ENCODE results near the gene PYCR2.
"Not testable (repeated sequence)": the region's sequence is repeated elsewhere in the genome, so short reads cannot be mapped to it uniquely, and the experiment has no call there.

The PYCR2 gene

GRCh38 chr1:225923692-225924555 is at the start of gene PYCR2:
Gene PYCR2, minus strand, starts transcription at chr1:225924250. Its CDS starts 140 bp downstream, at chr1:225924110.
- DNase-seq, result peak; percentile 96

GRCh38 chr1:225973158-225973557 is 49.1 kb upstream of the PYCR2 start:
- DNase-seq, result no peak

DNA sequence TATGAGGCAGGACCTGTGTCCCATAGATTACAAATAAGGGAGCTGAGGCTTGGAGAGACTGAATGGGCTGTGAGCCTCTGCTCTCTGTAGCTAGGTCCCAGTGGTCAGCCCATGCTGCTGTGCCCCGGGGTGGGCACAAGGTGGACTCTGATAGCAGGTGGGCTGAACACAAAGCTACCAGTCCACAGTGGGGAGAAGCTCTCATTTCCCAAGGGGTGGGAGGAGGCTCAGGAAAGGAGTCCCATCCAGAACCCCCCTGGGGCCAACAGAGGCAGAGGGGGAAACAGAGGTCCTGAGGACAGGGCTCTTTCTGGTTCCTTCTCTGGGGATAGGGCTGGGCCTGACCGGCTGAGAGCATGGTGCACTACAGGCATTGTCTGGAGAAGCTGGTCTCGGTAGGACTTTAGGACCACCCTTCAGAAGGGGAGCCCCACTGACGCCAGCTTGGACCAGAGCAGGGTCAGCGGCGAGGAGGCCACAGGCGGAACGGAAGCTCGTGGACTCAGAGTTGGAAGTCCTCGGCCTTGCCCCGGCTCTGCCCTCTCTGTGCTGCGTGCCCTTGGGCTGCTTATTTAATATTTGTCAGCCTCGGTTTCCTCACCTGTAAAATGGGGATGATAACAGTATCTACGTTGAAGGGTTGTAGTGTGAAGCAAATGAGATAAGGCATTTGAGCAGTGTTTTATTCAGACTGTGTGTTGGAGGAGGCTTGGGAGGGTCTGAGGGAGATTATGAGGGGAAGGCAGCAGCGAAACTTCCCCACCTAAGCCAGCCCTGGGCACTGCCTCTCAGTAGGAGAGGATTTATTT is 48.5 kb upstream of the PYCR2 start:
- DNase-seq, result no peak

- DNase-seq, result not testable (repeated sequence)
These were observed 46.6 kb upstream of the PYCR2 start for GRCh38 chr1:225970592-225971157.

DNA sequence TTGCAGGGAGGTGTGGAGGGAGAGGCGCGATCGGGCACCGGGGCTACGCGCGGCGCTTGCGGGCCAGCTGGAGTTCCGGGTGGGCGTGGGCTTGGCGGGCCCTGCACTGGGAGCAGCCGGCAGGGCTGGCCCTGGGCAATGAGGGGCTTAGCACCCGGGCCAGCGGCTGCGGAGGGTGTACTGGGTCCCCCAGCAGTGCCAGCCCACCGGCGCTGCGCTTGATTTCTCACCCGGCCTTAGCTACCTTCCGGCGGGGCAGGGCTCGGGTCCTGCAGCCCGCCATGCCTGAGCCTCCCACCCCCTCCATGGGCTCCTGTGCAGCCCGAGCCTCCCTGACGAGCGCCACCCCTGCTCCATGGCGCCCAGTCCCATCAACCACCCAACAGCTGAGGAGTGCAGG is 45.7 kb upstream of the PYCR2 start:
- DNase-seq, result not testable (repeated sequence)

GRCh38 chr1:225965231-225965630 is 41.2 kb upstream of the PYCR2 start:
- DNase-seq, result no peak

DNA sequence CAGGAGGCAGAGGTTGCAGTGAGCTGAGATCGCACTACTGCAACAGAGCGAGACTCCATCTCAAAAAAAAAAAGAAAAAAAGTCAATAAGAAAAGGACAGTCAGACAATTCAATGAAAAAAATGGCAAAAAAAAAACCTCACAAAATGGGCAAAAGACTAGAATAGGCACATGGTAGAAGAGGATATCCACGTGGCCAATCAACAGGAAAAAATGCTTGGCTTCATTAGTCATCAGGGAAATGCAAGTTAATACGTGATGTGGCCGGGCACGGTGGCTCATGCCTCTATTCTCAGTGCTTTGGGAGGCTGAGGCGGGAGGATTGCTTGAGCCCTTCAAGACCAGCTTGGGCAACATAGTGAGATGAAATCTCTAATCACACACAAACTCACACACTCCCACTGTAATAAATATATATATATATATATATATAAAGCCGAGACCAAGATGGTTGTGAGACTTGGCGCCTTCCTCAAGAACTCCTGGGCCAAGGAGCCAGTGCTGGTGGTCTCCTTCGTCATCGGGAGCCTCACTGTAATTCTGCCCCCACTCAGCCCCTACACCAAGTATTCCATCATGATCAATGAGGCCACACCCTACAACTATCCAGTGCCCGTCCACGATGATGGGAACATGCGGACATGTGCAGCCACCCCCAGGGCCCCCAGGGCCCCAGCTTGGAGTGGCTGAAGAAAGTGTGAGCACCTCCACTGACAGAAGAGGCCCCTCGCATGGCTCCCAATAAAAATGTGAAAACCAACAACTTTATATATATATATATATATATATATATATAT is 39.9 kb upstream of the PYCR2 start:
- DNase-seq, result no peak

DNA sequence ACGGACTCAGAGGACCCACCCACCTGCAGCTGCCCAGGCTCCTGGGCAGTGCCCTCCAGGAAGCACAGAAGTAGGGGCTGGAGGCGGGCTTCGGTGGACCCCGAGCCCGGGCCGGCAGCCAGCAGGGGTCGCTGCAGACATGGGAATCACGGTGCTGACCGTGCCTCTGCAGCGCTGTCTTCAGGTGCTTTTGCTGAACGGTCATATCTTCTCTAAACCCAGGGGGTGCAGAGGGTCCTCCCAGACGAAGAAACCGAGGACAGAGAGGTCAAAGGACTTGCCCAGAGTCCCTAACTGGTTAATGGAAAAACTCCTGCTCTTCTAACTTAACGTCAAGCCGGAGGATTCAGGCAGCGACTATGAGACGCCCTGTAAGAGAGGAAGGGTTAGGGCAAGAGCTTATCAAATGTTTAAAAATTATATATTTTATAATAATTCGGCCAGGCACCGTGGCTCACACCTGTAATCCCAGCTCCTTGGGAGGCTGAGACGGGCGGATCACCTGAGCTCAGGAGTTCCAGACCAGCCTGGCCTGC is 38.5 kb upstream of the PYCR2 start:
- DNase-seq, result peak; percentile 49

DNA sequence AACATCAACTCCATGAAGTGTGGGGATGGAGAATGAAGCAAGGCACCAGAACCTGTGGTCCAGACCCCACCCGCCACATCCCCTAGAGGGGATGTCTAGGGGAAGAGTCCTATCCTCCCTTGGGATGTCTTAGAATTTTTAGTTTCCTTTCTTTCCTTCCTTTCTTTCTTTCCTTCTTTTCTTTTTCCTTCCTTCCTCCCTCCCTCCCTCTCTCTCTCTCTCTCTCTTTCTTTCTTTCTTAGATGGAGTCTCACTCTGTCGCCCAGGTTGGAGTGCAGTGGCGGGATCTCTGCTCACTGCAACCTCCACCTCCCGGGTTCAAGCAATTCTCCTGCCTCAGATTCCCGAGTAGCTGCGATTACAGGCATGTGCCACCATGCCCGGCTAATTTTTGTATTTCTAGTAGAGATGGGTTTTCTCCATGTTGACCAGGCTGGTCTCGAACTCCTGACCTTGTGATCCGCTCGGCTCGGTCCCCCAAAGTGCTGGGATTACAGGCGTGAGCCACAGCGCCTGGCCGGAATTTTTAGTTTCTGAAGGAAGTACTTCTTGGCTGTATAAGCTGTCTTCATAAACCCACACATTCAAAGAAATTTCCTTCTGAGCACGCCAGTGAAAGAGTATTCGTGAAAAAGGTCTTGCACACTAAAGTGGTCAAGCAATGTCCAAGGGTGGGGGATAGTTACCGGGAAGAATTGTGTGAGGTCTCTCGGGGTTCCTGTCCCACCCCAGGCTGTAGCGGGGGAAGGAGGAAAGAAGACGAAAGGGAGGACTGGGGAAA is 37.8 kb upstream of the PYCR2 start:
- no peak for DNase-seq

DNA sequence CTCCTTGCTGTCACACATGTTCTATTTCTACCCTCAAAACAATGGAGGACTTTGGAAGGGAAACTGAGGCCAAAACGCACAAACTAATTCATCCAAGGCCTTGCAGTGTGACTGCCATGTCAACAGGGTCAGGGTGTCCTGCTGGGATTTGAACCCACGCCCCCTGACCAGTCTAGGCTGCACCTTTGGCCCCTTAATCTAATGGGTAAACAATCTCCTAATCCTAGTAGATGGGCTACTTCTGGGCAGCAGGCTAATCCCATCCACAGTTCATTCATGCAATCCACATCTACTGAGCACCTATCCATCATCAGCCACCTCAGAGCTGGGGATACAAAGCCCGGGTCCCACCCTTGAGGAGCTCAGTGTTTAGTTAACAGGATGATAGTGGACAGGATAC is 34.0 kb upstream of the PYCR2 start:
- DNase-seq, result no peak

- DNase-seq, result no peak
These were observed 30.7 kb upstream of the PYCR2 start for GRCh38 chr1:225954753-225955152.

DNA sequence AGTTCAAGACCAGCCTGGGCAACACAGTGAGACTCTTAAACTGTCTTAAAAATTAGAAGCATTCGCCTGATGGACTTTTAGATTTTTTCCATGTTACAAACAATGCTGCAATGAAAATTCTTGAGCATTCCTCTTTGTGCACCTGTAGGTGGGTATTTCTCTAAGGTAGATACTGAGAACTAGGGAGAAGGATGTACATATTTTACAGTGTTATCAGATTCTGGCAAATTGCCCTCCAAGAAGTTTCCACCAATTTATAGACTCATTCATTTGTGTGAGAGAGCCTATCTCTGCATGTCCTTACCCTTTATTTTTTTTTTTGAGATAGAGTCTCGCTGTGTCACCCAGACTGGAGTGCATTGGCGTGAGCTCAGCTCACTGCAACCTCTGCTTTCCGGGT is 29.3 kb upstream of the PYCR2 start:
- no peak for DNase-seq

DNA sequence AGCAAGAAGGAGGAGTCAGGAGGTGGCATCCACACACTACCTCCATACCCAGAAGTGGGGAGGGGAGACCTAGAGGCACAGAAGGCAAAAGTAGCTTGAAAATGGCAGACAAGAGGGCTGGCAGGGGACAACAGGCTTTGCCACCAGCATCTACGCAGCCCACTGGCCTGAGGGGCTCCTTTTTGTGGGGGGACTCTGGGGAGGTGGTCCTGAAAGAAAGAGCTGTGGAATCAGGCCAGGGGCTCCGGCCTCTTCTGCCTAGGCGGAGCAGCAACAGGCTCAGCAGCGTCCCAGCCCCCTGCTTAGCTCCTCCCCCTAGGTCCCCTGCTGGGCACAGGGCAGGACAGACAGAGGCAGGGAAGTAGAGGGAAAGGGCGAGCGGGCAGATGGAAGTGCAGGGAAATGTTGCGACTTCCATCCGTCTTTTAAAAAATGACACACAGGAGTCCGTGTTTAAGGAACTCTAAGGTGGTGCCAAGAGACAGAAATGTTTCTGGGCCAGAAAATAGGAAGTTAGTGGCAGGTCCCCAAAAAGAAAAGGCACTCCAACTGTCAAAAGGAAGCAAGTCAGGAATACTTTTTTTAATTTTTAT is 27.0 kb upstream of the PYCR2 start:
- DNase-seq, result no peak

DNA sequence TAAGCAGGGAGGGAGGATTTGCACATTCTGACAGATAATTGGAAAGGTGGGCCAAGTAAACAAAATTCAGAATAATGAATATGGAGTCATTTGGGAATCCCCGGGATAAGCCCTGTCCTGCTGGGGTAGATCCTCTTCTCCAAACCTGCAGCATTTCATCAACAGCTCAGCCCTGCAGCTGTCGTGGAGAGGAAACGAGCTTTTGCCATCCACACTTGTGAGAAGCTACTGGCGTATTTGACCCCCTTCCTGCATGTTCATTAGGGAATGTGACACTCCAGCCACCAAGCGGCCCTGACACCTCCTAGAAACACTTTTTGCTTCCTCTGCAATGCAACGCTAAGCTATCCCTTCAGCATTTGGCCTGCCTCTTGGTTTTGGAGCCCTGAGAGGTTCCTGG is 25.0 kb upstream of the PYCR2 start:
- DNase-seq, result no peak

- no peak for DNase-seq
These were observed 22.8 kb upstream of the PYCR2 start for GRCh38 chr1:225946803-225947202.

- DNase-seq, result no peak
These were observed 22.1 kb upstream of the PYCR2 start for GRCh38 chr1:225946082-225946620.

DNA sequence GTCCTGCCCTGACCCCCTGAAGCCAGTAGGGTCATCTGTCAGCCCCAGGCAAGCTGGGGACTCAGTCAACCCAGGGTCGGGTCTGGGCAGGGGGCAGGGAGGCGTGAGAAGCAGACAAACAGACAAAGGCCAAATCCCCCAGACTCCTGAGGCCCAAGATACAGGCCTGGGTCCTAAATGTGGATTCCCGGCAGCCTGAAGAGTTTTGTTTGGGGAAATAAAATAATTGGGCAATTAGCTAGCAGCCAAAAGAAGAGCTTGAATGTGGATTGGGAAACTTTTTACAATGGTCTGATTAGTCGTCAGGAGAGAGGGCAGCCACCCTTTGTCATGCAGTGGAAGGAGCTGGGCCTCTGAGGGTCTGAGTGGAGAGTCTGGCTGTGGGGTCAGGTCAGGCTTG is 21.5 kb upstream of the PYCR2 start:
- no peak for DNase-seq

- no peak for DNase-seq
These were observed 20.9 kb upstream of the PYCR2 start for GRCh38 chr1:225944951-225945350.

- no peak for DNase-seq
These were observed 20.3 kb upstream of the PYCR2 start for GRCh38 chr1:225944387-225944786.

DNA sequence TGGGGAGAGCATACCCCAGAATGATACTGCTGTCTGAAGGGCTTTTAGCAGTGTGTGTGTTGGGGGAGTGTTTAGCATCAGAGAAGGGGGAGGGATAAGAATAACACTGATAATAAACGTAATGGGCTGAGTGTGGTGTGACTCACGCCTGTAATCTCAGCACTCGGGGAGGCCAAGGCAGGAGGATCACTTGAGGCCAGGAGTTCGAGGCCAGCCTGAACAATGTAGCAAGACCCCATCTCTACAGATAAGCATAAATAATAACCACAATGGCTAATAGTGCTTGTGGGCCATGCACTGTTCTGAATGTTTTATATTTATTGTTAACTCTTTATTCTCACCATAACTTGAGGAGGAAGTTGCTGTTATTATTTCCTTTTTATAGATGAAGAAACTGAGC is 19.5 kb upstream of the PYCR2 start:
- DNase-seq, result no peak

DNA sequence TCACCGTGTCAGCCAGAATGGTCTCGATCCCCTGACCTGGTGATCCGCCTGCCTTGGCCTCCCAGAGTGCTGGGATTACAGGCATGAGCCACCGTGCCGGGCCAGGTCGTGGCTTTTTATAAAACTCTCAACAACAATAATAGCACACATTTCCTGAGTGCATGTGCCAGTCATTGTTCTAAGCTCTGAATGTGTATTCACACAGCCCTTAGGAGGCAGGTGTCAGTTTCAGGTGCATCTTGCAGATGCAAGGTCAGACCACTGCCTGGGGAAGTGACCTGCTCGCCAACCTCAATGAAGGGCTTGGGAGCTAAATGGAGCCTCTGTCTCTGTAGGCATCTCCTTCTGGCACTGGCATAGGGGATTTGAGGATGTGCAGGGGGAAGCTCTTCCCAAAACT is 18.5 kb upstream of the PYCR2 start:
- no peak for DNase-seq
